RPMI8226 (cell line): Measurements from ENCODE around the gene ME1.

Experiments used
- DNase-seq: peaks from one replicate; pipeline ENCODE4 v3.0.0-alpha.2; 2015

ME1 gene

DNA sequence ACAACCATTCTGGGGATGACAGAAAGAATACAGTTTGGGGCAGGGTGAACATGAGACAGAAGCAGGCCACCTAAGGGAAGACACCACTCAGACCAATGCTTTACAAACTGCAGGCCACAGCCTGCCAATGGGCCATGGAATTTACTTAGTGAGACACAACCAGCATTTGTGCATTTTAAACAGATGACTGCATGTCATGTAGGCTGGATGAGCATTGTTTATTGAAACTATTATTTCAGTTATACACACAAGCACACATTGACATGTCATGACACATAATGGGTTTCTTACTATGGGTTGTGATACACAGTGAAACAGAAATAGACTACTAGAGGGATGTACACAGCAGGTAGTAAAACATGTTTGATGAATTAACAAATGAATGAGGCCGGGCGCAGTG lies 245.8 kb downstream of the ME1 start:
- DNase-seq, result no peak

DNA sequence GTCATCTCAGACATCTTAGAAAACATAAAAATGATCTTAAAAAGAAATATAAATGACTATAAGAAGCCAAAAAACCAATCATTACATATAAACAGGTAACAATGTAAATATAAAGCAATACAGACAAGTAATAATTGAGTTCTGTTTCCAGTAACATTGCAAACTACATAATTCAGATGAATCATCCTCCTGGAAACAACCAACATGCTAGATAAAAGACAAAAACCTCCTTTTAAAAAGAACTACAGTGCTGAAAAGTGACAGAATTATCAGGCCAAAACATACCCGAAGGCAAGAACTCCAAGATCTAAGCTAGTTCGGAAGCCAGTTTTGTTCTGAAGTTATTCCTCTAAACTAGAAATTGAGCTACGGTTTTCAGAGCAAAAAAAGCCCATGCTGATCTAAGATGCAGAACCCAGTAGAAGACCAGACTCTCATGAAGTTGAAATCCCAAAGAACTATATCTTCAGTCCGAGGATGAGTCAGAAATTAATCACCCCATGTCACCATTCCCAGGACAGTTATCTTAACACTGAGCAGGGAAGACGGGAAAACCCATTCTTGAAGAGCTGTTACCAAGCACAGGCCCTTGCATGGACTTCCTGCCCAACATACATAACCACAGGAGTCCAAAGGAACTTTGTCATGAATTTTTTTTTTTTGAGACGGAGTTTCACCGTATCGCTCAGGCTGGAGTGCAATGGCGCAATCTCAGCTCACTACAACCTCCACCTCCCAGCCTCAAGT lies 247.6 kb downstream of the ME1 start:
- no peak for DNase-seq

DNA sequence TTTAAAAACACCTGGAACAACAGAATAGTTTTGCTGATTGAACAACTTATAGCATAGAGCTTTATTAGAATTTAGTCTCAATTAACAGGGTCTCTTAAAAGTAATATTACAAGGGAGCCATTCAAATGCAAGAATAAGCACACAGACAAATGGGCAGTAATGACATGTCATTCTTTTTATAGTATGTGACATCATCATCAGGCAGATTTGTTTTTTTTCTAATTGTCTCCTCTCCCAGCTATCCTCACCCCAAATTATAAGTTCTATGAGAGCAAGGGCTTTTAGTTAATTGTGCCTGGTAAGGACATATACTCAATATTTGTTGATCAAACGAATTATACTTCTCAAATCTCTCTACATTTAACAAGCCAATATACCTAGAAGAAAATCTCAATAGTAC lies 248.7 kb downstream of the ME1 start:
- no peak for DNase-seq

DNA sequence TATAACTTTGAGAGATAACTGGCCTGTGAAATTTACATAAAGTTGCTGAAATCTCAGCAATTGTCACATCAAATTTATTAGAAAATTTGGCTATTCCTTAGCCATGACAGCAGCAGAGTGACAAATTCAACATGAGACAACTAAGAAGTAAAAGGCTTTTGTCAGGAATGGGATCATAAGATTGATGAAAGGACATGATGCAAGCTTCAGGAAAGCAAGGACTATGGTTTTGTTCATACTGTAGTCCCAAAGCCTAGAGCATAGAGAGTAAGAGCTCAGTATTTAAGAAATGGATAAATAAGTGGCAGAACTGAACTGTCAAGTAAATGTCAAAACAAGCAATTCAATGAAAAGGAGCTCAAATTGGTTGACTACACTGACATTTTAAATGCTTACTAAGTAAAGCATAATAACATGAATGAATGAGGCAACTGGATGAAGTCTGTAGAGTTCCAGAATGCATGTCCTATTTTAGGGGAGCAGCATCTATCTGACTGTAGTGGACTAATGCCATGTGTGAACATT lies 250.4 kb downstream of the ME1 start:
- DNase-seq, result no peak

DNA sequence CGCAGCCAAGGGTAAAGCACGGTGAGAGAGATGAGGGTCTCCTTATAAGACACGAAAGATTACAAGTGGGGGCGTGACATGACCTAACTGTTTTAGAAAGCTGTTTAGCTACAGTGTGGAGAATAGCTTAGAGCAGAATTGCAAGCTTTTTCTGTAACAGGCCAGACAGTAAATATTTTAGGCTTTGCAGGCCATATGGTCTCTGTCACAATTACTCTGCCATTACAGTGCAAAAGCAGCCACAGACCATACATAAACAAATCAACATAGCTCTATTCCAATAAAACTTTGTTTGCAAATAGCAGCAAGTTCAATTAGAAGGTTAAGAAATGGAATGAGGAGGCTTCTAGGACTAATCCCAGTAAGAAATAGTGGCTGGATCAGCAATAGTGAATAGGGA lies 254.6 kb downstream of the ME1 start:
- no peak for DNase-seq

DNA sequence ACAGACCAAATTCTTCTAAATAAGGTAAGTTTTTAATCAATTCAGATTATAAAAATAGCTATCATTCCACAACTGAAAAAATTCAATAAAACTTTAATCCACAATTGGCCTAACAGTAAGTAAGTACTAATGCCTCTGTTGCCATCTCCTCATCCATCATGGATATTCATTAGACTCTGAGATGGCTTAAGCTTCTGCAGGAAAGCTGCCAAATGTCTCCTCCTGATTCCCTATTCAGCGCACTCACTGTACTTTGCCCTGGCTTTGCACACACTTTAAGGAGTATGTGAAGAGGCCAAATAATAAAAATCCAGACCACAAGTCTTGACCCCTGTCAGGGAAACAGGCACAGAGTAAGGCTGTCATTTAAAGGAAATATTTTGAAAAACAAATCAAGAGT lies 261.3 kb downstream of the ME1 start:
- DNase-seq, result no peak

DNA sequence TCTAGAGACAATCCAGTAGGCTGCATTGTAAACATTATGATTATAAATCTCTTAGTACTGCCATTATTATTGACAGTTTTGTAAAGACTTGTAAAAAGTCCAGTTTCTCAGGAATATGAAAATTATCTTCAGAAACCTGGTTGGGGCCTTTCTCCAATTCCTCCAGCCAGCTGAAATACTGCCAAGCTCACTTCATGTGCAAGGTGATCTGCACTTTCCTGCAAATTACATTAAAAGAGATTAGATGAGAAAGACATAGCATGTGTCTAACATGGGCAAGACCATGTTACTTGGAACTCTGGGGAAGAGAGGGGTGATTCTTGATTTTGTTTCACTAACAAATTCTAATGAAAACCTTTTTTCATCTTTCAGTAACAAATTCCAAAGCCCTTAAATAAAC lies 261.7 kb downstream of the ME1 start:
- no peak for DNase-seq

DNA sequence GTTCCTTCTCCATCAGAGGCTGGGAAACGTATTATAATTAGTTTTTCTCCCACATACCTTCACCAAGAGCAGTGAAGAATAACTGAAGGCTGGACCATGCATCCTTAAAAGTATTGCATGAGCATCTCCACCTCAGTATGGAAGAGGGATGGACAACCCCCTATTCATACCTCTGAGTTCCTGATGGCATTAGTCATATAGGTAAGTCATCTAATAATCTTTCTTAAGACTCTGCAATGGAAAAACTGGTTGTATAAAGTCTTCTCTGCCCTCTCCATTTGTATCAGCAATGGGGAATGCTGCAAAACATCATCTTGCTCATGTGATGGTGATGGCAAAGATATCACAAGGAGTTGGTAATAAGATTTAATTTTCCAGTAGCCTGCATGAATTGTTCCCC lies 262.3 kb downstream of the ME1 start:
- DNase-seq, result no peak

DNA sequence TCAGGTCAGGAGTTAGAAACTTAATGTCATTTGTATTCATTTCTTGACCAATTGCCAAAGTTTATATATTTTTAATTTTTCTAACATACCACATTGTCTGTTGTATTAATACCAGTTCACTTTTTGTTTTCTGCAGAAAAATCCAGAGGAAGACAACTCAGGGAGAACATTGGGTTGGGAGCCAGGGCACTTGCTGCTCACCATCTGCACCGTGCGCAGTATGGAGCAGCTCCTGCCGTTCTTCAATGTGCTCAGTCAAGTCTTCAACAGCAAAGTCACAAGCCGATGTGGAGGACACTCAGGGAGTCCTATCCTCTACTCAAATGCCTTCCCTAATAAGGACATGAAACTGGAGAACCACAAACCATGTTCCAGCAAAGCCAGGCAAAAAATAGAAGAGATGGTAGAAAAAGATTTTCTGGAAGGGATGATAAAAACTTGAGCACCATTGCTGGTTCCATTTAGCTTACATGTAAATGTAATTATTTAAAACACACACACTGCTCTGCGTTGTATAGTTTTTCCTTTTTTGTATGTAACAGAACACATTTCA lies 263.0 kb downstream of the ME1 start:
- no peak for DNase-seq
